Measurements from ENCODE around the gene CYP46A1.

CYP46A1 gene

GRCh38 chr14:99729991-99730875 lies 46.1 kb downstream of the CYP46A1 start:
- no peak for DNase-seq (ENCODE audit: low read depth)

DNA sequence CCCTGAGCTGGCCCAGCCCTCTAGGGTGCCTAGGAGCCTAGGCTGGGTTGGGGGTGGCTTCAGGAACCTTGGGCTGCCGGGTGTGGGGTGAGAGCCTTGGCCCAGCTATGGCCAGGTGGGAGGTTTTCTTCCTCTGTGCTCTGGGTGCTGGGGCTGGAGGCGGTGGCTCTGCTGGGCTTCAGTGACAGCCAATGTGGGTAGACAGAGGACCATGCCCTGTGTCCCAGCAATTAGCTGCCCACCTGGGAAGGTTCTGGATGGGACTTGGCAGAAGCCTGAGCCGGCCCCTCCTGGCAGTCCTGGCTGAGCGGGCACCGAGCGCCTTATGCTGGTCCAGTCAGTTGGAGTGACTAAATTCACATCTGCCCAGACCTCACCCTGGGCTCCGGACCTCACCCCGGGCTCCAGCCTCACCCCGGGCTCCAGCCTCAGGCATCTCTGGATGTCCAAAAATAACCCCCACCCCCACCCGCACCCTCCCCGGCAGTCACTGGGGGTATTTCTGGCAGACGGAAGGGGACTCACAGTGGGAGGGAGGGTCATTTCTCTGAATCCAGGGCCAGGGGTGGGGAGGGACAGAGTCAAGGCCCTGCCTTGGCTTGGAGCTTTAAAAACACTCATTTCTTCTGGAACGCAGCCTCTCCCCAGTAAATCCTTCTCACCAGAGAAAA lies 46.9 kb downstream of the CYP46A1 start:
- no peak for DNase-seq (ENCODE audit: low read depth)

GRCh38 chr14:99731547-99732435 lies 47.7 kb downstream of the CYP46A1 start:
- no peak for DNase-seq (ENCODE audit: low read depth)

GRCh38 chr14:99732436-99733210 lies 48.5 kb downstream of the CYP46A1 start:
- no peak for DNase-seq (ENCODE audit: low read depth)

DNA sequence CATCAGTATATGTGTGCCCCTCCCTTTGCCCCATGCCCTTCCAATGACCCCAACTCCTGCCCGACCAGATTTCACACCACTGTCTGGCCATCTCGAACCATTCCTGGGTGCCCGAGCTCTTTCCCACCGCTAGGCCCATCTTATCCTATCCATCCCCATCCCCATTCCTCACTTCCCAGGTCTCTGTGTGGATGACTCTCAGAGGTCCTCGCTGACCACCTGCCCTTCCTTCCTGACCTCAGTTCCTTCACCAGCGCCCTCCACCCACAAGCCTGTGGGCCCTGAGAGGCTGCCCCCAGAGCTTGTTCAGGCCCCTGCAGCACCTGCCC lies 49.1 kb downstream of the CYP46A1 start:
- no peak for DNase-seq (ENCODE audit: low read depth)

- DNase-seq (ENCODE audit: low read depth) = no peak
Measured at GRCh38 chr14:99733540-99734405, 49.7 kb downstream of the CYP46A1 start.

GRCh38 chr14:99734406-99735051 lies 50.4 kb downstream of the CYP46A1 start:
- no peak for DNase-seq (ENCODE audit: low read depth)

DNA sequence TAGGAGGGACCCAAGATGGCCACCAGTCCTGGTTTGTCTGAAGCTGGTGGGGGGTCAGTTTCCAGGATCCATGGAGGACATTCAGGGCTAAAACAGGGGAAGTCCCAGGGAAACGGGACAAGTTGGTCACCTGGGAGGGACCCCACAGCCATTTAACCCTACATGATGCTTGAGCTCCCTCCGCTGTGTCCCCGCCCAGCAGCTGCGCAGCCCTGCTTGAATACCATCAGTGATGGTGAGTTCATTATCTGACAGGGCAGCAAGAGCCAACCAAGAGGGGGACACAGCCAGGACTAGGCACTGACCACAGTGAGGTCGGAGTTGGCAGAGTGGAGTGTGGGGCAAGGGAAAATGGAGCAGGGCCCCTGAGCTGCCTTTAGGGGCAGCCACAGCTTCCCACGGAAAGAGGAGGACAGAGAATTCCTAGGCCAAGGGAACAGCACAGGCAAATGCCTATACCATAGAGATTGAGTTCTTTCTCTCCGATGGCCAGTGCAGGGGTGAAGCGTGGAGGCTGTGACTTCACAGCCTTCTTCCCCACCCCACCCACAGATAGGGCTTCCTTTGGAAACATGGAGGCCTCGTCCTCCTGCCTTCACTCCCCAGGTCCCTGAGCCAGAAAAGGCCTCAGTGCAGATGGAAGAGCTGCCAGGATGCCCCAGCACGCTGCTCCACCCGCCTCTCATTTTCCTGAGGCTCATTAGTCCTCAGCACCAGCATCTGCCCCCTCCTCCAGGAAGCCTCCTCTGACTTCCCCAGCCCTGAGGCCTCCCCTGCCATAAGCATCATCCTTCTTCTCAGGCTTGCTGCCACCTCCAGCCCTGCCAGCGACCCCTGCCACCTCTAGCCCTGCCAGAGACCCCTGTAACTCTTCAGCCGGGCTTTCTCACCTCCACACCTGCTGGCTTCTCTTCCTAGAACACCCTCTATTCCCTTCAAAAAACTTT lies 51.4 kb downstream of the CYP46A1 start:
- no peak for DNase-seq (ENCODE audit: low read depth)

GRCh38 chr14:99736603-99737371 lies 52.7 kb downstream of the CYP46A1 start:
- DNase-seq (ENCODE audit: low read depth) = no peak

DNA sequence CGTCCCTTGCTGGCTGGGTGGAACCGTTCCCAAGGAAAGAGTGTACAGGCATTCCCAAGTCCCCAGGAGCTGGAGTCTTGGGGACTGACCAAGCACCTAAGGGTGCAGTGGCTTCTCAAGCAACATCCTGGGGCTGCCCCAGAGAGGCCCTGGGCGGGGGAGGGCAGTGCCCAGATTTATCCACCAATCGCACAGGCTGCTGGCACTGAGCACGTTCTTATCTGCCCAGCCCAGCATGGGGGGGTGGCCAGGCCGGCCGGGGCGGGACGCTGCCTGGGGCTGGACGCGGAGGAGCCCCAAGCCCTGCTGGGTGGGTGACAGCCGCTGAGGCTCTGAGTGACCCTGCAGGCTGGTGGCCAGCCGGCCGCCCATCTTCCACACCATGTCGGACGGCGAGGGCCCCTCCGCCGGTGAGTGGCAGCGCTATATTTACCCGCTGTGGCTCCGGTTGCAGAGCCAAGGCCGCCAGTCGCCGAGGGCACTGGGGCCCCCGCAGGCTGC lies 53.4 kb downstream of the CYP46A1 start:
- no peak for DNase-seq (ENCODE audit: low read depth)

- no peak for DNase-seq (ENCODE audit: low read depth)
Measured at GRCh38 chr14:99737956-99738667, 54.0 kb downstream of the CYP46A1 start.

- no peak for DNase-seq (ENCODE audit: low read depth)
Measured at GRCh38 chr14:99740411-99740810, 56.3 kb downstream of the CYP46A1 start.

DNA sequence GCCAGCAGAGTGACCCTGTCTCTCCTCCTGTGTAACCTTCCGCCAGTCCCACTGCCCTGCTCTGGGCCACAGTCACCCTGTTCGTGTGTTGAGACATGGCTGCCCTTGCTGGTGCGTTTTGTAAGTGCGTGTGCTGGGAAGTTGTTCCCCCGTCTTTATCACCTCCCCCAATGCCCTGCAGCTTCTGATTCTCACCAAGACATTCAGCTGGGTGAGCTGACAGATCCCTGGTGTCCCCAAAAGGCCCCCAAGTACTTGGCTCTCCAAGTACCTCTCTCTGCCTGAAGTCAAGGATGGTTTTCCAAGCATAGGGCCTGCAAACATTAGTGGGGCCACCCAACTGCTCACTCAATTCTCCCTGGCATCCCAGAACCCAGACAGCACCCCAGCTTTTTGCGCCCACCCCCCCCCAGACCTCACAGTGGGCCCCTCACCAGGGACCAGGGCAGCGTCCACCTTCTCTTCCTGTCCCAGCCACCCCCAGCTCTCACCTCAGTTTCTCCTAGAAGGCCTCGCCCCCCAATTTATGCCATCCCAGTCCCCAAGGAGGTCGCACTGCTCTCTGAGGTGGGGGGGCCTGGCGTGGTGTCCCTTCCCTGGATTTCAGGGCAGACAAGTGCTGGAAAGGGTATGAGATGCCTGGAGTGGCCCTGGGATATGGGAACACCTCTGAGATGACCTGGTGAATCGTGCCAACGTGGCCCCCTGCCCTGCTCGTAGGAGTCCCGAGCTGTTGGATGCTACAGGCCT lies 57.3 kb downstream of the CYP46A1 start:
- no peak for DNase-seq (ENCODE audit: low read depth)

DNA sequence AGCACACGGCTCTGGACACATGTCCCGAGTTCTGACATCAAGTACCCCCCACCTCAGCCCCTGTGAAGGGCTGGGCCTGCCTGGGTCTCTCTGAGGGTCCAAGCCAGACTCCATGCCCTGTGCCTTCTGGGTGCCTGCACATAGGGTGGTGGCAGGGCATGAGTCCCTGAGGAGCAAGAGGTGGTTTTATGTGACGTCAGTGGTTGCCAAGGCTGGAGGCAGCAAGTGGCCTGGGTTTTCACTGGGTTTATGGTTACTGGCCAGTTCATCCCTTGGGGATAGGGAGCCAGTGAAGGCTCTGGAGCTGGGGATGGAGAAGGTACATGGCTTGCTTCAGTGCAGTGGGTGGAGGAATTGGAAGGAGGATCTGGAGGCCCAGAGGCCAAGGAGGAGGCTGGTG lies 58.0 kb downstream of the CYP46A1 start:
- no peak for DNase-seq (ENCODE audit: low read depth)

DNA sequence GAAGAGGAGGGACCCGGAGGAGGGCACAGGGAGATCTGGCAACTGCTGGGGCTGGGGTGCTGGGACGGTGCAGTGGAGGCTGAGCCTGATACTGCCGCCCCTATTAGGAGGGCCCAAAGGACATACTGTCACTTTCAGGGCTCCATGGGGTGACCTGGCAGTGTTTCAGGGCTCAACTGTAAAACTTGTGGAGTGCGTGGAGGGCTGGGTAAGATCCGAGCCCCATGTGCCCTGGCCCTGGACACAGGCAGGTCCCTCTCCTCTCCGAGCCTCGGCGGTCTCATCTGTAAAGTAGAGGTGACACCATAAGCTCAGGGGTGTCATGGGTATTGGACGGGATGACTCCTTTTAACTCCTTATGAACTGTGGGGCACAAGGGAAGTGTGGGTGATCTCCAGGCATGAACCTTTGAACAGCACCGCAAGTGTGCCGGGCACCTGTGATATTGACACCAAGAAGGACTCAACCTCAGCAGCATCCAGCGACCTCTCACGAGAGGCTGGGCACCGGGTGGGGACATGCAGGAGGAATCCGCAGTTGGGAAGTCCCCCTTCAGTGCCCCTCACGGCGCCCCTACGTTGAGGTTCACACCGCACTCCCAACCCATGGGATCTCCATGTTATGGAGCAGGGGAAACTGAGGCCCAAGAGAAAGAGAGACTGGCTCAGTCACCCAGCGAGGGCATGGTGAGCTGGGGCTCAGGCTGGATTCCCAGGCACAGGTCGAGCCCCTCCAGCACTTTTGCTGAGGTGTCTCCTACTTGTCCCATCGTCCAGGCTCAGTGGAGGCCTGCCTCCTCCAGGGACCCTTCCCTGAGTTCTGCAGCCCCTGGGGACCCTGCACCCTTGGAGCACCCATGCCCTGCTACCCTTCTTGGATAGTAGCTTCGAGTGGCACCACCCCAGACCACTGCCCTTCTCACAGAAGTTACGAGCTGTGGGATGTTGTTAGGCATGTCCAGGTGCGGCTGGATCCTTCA lies 58.7 kb downstream of the CYP46A1 start:
- DNase-seq (ENCODE audit: low read depth) = no peak

Measured in non-pigmented ciliary epithelial cell (primary cell).